ENCODE measurements around the gene FAR2. TPM values are rescaled to one million over a fixed set of nuclear protein-coding genes. Genes with fewer than 3 reads are reported as not detected.

Gene FAR2
- total RNA-seq, 5 donors from 2014 or later (not counting 1 experiment from before 2014, with no cell fraction given): 2.2 to 6.8 (median 4.9) TPM

DNA sequence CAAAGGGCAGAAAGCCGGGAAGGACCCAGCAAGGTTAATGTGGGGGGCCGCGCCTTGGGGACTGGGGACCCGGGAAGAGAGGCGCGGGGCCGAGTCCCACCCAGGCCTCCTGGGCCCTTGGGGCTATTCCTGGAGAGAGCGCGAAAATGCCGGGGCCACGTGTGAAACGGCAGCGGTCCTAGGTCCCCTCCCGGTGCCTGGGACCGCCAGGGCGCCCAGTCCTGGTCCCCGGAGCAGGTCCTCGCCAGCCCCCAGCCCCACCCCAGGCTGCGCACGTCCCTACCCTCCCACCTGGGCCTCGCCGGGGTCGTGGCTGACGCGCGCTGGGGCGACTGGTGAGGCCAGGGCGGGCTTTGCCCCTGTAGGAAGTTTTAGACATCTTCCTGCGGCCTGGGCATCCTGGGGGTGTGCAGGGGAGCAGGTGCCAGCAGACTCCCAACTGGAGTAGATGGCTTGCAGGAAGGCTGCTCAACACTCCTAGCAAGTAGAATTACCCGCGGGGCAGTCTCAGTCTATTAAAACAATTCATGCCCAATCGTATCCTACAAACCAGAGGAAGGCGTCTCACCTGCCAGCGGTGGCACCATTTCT, 708 bp downstream of the FAR2 start:
- Histone ChIP-seq H3K4me3 (ENCODE audit: control insufficient read depth in 1 of 2, extremely low read depth in 1 of 2, low read length in 1 of 2) (peak overlapping the region; percentile 77 to 90), H3K36me3 (ENCODE audit: control insufficient read depth in 2 of 2, extremely low read depth in 1 of 2, insufficient read depth in 1 of 2, low read length in 1 of 2) (no peaks in the 10 kb centered on the region), H3K27me3 (replicated peaks in 1 of 2; ENCODE audit: control insufficient read depth in 2 of 2, extremely low read depth in 1 of 2, insufficient read depth in 2 of 2, low read length in 1 of 2) (peaks cover 0 to 12% of the 10 kb centered on the region in 2 experiments), H3K9me3 (no peaks in the 10 kb centered on the region), H3K27ac (ENCODE audit: low read length) (no peak overlapping the region), H3K4me1 (ENCODE audit: control insufficient read depth in 1 of 2, extremely low read depth in 1 of 2, insufficient read depth in 2 of 2, low read length in 2 of 2) (peaks cover 12 to 18% of the 10 kb centered on the region in 2 experiments)
- DNase-seq: peak in 3 of 35 experiments; percentile 0 to 12 (median 9)
- POLR2A ChIA-PET: no interaction called here
- no peak overlapping the region for H3K27ac Mint-ChIP-seq
- ATAC-seq (replicated peaks in 1 of 4): peak in 3 of 4 experiments; percentile 17 to 22 (median 18)
- CTCF ChIA-PET: no interaction called here
- H3K4me3 Mint-ChIP-seq: peak overlapping the region; percentile 88 to 94 (median 93)
- no peaks in the 10 kb centered on the region for H3K9me3 Mint-ChIP-seq
- H3K27me3 Mint-ChIP-seq: no peaks in the 10 kb centered on the region
- H3K4me1 Mint-ChIP-seq: peaks cover 25 to 44% (median 43%) of the 10 kb centered on the region in 3 donors
- H3K36me3 Mint-ChIP-seq: no peaks in the 10 kb centered on the region
- WGBS (ENCODE audit: insufficient coverage): 7% methylated on average over 20 of the region's 34 CpGs

DNA sequence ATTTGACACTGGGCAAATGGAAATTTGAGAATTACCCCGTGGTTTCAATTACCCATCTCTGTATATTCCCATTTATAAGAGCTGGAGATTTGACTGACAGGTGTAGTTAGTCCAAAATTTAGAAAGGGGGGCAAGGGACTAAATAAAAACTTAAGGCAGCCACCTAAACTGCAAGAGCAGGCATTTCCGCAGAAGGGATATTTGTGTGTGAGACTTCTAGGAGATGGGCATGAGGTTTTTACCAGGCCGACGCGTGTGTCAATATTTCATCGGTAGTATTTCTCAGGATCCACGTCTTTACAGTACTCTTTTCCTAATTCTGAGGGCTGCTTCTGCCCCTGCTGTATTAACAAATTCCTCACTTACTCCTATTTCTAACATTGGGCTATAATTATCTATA, 1.4 kb downstream of the FAR2 start:
- Mint-ChIP-seq H3K4me3 (peak overlapping the region; percentile 68 to 93 (median 71)), H3K27ac (no peak overlapping the region), H3K27me3 (no peaks in the 10 kb centered on the region), H3K36me3 (no peaks in the 10 kb centered on the region), H3K9me3 (no peaks in the 10 kb centered on the region), H3K4me1 (peaks cover 25 to 44% (median 43%) of the 10 kb centered on the region in 3 donors)
- Histone ChIP-seq H3K9me3 (no peaks in the 10 kb centered on the region), H3K36me3 (ENCODE audit: control insufficient read depth in 2 of 2, extremely low read depth in 1 of 2, insufficient read depth in 1 of 2, low read length in 1 of 2) (no peaks in the 10 kb centered on the region), H3K4me1 (ENCODE audit: control insufficient read depth in 1 of 2, extremely low read depth in 1 of 2, insufficient read depth in 2 of 2, low read length in 2 of 2) (peaks cover 12 to 18% of the 10 kb centered on the region in 2 experiments), H3K4me3 (ENCODE audit: control insufficient read depth in 1 of 2, extremely low read depth in 1 of 2, low read length in 1 of 2) (no peak overlapping the region), H3K27me3 (replicated peaks in 1 of 2; ENCODE audit: control insufficient read depth in 2 of 2, extremely low read depth in 1 of 2, insufficient read depth in 2 of 2, low read length in 1 of 2) (peaks cover 0 to 12% of the 10 kb centered on the region in 2 experiments), H3K27ac (ENCODE audit: low read length) (no peak overlapping the region)
- WGBS (ENCODE audit: insufficient coverage): no CpG with 5 or more reads among the region's 7 CpGs
- no peak for DNase-seq
- POLR2A ChIA-PET: no interaction called here
- CTCF ChIA-PET: no interaction called here
- no peak for ATAC-seq (replicated peaks in 1 of 4)

DNA sequence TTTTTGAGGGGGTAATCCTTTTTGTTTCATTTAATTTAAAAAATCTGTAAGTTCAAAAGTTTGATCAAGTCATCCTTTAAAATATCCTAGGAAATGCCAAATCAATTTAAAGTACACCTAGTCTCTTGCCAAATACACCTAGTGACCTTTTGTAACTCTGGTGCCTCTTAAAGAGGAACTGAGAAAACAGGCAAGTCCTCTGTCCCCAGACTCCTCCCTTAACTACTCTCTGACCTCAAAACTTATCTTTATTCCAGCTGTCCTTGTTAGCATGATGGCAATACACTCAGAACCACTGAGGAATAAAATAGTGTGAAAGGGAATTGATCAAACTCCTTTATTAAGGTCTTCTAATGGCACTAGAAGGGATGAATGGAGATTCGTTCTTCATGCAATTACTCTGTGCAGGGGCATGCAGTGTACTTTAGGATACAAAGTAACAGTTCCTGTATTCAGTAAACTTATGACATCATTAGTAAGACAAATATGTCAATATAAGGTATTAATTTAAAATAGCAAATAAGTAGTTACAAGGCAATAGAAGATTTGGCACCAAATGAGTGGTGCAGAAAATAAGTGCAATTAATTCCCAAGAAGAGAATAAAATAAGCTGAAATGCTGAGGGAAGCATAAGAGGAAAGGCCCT, 3.3 kb downstream of the FAR2 start:
- Histone ChIP-seq H3K27ac (ENCODE audit: low read length) (no peak overlapping the region), H3K4me3 (ENCODE audit: control insufficient read depth in 1 of 2, extremely low read depth in 1 of 2, low read length in 1 of 2) (no peak overlapping the region), H3K4me1 (ENCODE audit: control insufficient read depth in 1 of 2, extremely low read depth in 1 of 2, insufficient read depth in 2 of 2, low read length in 2 of 2) (peaks cover 12 to 18% of the 10 kb centered on the region in 2 experiments), H3K9me3 (no peaks in the 10 kb centered on the region), H3K27me3 (replicated peaks in 1 of 2; ENCODE audit: control insufficient read depth in 2 of 2, extremely low read depth in 1 of 2, insufficient read depth in 2 of 2, low read length in 1 of 2) (peaks cover 0 to 12% of the 10 kb centered on the region in 2 experiments), H3K36me3 (ENCODE audit: control insufficient read depth in 2 of 2, extremely low read depth in 1 of 2, insufficient read depth in 1 of 2, low read length in 1 of 2) (no peaks in the 10 kb centered on the region)
- Mint-ChIP-seq H3K9me3 (no peaks in the 10 kb centered on the region), H3K4me3 (no peak overlapping the region), H3K27ac (no peak overlapping the region), H3K27me3 (no peaks in the 10 kb centered on the region), H3K4me1 (peaks cover 25 to 44% (median 43%) of the 10 kb centered on the region in 3 donors), H3K36me3 (no peaks in the 10 kb centered on the region)
- POLR2A ChIA-PET: no interaction called here
- CTCF ChIA-PET: interaction anchor here (0.6 kb wide), 2 partner anchors 162 to 217 kb away, joined by 3 read pairs; no protein-coding TSS in a partner anchor
- DNase-seq: no peak
- WGBS (ENCODE audit: insufficient coverage): no CpG with 5 or more reads among the region's 1 CpG
- ATAC-seq (replicated peaks in 1 of 4): no peak

DNA sequence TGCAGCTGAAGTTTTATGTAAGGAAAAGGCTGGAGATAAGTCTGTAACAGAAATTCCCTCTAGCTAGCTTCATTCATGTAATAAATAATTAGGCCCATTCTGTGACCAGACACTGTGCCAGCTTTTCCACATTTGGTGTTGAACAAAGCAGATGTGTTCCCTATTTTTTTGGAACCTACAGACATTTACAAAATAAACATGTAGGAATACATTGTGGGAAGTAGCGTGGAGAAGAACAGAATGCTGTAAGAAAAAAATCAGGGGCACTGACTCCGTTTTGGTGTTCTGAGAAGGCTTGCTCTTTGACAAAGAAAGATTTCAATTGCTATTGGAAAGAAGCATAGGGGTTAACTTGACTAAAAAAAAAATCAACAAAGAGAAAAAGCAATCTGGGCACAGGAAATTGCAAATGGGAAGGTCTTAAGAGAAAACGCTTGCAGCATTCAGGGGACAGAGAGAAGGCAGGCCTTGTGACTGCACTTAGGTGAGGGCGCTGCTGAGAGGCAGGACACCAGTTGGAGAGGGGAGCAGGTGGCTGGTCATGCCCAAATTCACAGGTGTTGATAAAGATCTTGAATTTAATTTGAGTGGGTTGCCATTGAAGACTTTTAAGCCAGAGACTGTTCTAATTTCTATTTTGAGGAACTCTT, 4.0 kb downstream of the FAR2 start:
- 68% methylated on average over 3 of the region's 4 CpGs for WGBS (ENCODE audit: insufficient coverage)
- POLR2A ChIA-PET: no interaction called here
- H3K27ac ChIP-seq (ENCODE audit: low read length): no peak overlapping the region

DNA sequence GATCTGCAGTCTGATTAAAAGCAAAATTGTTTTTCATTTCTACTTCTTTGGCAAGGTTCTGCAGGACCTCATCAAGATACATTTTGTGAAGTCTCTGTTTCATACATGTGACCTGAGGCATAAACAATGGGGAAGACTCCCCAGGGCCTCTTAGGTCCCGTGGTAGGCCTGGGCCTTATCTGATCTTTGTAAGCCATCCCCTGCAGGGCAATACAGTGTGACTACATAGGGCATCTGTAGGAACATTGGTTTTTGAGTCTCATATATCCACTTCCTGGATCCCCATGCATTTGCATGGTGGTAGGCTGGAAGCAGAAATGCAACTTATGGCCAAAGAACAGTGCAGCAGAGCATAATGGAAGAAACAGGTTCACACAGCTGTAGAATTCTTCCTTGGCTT, 6.0 kb downstream of the FAR2 start:
- Mint-ChIP-seq H3K4me1 (peaks cover 18 to 45% (median 29%) of the 10 kb centered on the region in 3 donors), H3K27ac (no peak overlapping the region), H3K27me3 (no peaks in the 10 kb centered on the region), H3K4me3 (no peak overlapping the region), H3K9me3 (peaks cover 0 to 5% (median 0%) of the 10 kb centered on the region in 3 donors), H3K36me3 (no peaks in the 10 kb centered on the region)
- no peaks in the 10 kb centered on the region for H3K9me3 ChIP-seq
- H3K4me3 ChIP-seq (ENCODE audit: control insufficient read depth in 1 of 2, extremely low read depth in 1 of 2, low read length in 1 of 2): no peak overlapping the region
- ATAC-seq (replicated peaks in 1 of 4) (no peak), DNase-seq (no peak)
- H3K4me1 ChIP-seq (ENCODE audit: control insufficient read depth in 1 of 2, extremely low read depth in 1 of 2, insufficient read depth in 2 of 2, low read length in 2 of 2): peaks cover 4 to 14% of the 10 kb centered on the region in 2 experiments
- no peaks in the 10 kb centered on the region for H3K27me3 ChIP-seq (replicated peaks in 1 of 2; ENCODE audit: control insufficient read depth in 2 of 2, extremely low read depth in 1 of 2, insufficient read depth in 2 of 2, low read length in 1 of 2)
- ChIA-PET POLR2A (no interaction called here), CTCF (no interaction called here)
- WGBS (ENCODE audit: insufficient coverage): no CpG with 5 or more reads among the region's 1 CpG
- H3K27ac ChIP-seq (ENCODE audit: low read length): no peak overlapping the region
- H3K36me3 ChIP-seq (ENCODE audit: control insufficient read depth in 2 of 2, extremely low read depth in 1 of 2, insufficient read depth in 1 of 2, low read length in 1 of 2): no peaks in the 10 kb centered on the region

More for the DNA sequence above, 4.0 kb downstream of the FAR2 start:
- Mint-ChIP-seq H3K4me1 (peaks cover 19 to 37% (median 36%) of the 10 kb centered on the region in 3 donors), H3K4me3 (no peak overlapping the region), H3K27ac (peak overlapping the region; percentile 1 to 5), H3K36me3 (no peaks in the 10 kb centered on the region), H3K27me3 (no peaks in the 10 kb centered on the region), H3K9me3 (no peaks in the 10 kb centered on the region)
- Histone ChIP-seq H3K9me3 (no peaks in the 10 kb centered on the region), H3K27me3 (replicated peaks in 1 of 2; ENCODE audit: control insufficient read depth in 2 of 2, extremely low read depth in 1 of 2, insufficient read depth in 2 of 2, low read length in 1 of 2) (peaks cover 0 to 11% of the 10 kb centered on the region in 2 experiments), H3K4me3 (ENCODE audit: control insufficient read depth in 1 of 2, extremely low read depth in 1 of 2, low read length in 1 of 2) (no peak overlapping the region), H3K36me3 (ENCODE audit: control insufficient read depth in 2 of 2, extremely low read depth in 1 of 2, insufficient read depth in 1 of 2, low read length in 1 of 2) (no peaks in the 10 kb centered on the region), H3K4me1 (ENCODE audit: control insufficient read depth in 1 of 2, extremely low read depth in 1 of 2, insufficient read depth in 2 of 2, low read length in 2 of 2) (peaks cover 12 to 15% of the 10 kb centered on the region in 2 experiments)
- CTCF ChIA-PET: no interaction called here
- DNase-seq (no peak), ATAC-seq (replicated peaks in 1 of 4) (no peak)

DNA sequence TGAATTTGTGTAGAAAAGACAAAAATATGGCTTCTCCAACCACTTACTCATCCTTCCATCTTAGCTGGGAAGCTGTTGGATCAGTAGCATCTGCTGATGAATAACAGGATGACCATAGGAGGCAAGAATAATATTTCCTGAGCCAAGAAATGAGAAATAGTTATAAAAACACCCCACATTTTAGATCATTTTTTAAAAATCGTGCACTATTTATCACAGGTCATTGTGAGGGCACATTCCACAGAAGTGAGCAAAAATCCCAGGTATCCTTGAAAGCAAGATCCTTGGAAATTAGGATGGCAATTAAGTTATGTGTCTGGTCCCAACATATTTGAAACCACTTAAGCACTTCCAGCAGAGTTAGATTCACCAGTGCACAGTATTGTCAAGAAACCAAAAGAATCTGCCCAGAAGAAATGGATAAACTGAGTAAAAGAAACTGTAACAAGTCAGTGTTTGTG, 8.4 kb downstream of the FAR2 start:
- peaks cover 0 to 9% (median 0%) of the 10 kb centered on the region in 3 donors for H3K9me3 Mint-ChIP-seq
- no peak overlapping the region for H3K4me3 Mint-ChIP-seq
- ATAC-seq (replicated peaks in 1 of 4) (no peak), DNase-seq (no peak)
- H3K36me3 ChIP-seq (ENCODE audit: control insufficient read depth in 2 of 2, extremely low read depth in 1 of 2, insufficient read depth in 1 of 2, low read length in 1 of 2): no peaks in the 10 kb centered on the region
- H3K27ac ChIP-seq (ENCODE audit: low read length): no peak overlapping the region
- ChIA-PET POLR2A (interaction anchor here in 1 of 2 donors (0.6 kb wide), 1 partner anchor 25 kb away, joined by 7 read pairs; no protein-coding TSS in a partner anchor), CTCF (interaction anchor here in 1 of 2 donors (0.8 kb wide), 1 partner anchor 184 kb away, joined by 4 read pairs; no protein-coding TSS in a partner anchor)
- no peaks in the 10 kb centered on the region for H3K36me3 Mint-ChIP-seq
- H3K4me1 ChIP-seq (ENCODE audit: control insufficient read depth in 1 of 2, extremely low read depth in 1 of 2, insufficient read depth in 2 of 2, low read length in 2 of 2): peaks cover 8 to 13% of the 10 kb centered on the region in 2 experiments
- H3K9me3 ChIP-seq: no peaks in the 10 kb centered on the region
- H3K27ac Mint-ChIP-seq: no peak overlapping the region
- no CpG with 5 or more reads among the region's 1 CpG for WGBS (ENCODE audit: insufficient coverage)
- H3K27me3 ChIP-seq (replicated peaks in 1 of 2; ENCODE audit: control insufficient read depth in 2 of 2, extremely low read depth in 1 of 2, insufficient read depth in 2 of 2, low read length in 1 of 2): no peaks in the 10 kb centered on the region
- no peaks in the 10 kb centered on the region for H3K27me3 Mint-ChIP-seq
- peaks cover 20 to 35% (median 26%) of the 10 kb centered on the region in 3 donors for H3K4me1 Mint-ChIP-seq
- H3K4me3 ChIP-seq (ENCODE audit: control insufficient read depth in 1 of 2, extremely low read depth in 1 of 2, low read length in 1 of 2): no peak overlapping the region

Data from T-cell (primary cell).